Activated naive CD4-positive, alpha-beta T cell (primary cell): ENCODE measurements around the gene ORM1.

ENCODE experiments used
- DNase-seq, 4 experiments: peaks; one replicate each; lab custom pipeline; 2025; lab: John Stamatoyannopoulos, UW

The ORM1 gene

GRCh38 chr9:114344188-114344566, 21.3 kb downstream of the ORM1 start:
- DNase-seq, result no peak

- no peak for DNase-seq
Measured at GRCh38 chr9:114344692-114345091, 21.8 kb downstream of the ORM1 start.

- DNase-seq, result no peak
Measured at GRCh38 chr9:114345493-114346065, 22.7 kb downstream of the ORM1 start.

- no peak for DNase-seq
Measured at GRCh38 chr9:114346146-114346545, 23.2 kb downstream of the ORM1 start.

- no peak for DNase-seq
Measured at GRCh38 chr9:114347675-114348074, 24.8 kb downstream of the ORM1 start.

GRCh38 chr9:114348261-114348905, 25.5 kb downstream of the ORM1 start:
- DNase-seq, result no peak

- peak; percentile 12 to 38 (median 30) for DNase-seq
Measured at GRCh38 chr9:114348906-114349482, 26.1 kb downstream of the ORM1 start.

GRCh38 chr9:114349713-114350480, 27.0 kb downstream of the ORM1 start:
- DNase-seq, result no peak

- DNase-seq, result no peak
Measured at GRCh38 chr9:114350636-114351401, 27.9 kb downstream of the ORM1 start.

- DNase-seq, result no peak
Measured at GRCh38 chr9:114351932-114352331, 29.0 kb downstream of the ORM1 start.

GRCh38 chr9:114355821-114356220, 32.9 kb downstream of the ORM1 start:
- no peak for DNase-seq

GRCh38 chr9:114356792-114357191, 33.9 kb downstream of the ORM1 start:
- no peak for DNase-seq

GRCh38 chr9:114357360-114357759, 34.5 kb downstream of the ORM1 start:
- no peak for DNase-seq

GRCh38 chr9:114357911-114358328, 35.0 kb downstream of the ORM1 start:
- DNase-seq, result no peak

- DNase-seq, result no peak
Measured at GRCh38 chr9:114359801-114360200, 36.9 kb downstream of the ORM1 start.

- DNase-seq, result no peak
Measured at GRCh38 chr9:114361542-114361941, 38.6 kb downstream of the ORM1 start.

GRCh38 chr9:114362394-114362793, 39.5 kb downstream of the ORM1 start:
- DNase-seq, result no peak

- no peak for DNase-seq
Measured at GRCh38 chr9:114363424-114363823, 40.5 kb downstream of the ORM1 start.

- DNase-seq, result no peak
Measured at GRCh38 chr9:114364134-114365041, 41.5 kb downstream of the ORM1 start.

GRCh38 chr9:114365194-114365593, 42.3 kb downstream of the ORM1 start:
- DNase-seq, result no peak
